Activated CD8-positive, alpha-beta memory T cell treated with anti-CD3 and anti-CD28 coated beads for 48 hours (primary cell): ENCODE measurements around the gene SHISAL1.

Experiments
- DNase-seq, 3 experiments: peaks; one replicate each; pipeline ENCODE4 v3.0.0-alpha.2; 2020; ENCODE audit warnings: low read depth in 2 of 3, low spot score in 2 of 3

The SHISAL1 gene

DNA sequence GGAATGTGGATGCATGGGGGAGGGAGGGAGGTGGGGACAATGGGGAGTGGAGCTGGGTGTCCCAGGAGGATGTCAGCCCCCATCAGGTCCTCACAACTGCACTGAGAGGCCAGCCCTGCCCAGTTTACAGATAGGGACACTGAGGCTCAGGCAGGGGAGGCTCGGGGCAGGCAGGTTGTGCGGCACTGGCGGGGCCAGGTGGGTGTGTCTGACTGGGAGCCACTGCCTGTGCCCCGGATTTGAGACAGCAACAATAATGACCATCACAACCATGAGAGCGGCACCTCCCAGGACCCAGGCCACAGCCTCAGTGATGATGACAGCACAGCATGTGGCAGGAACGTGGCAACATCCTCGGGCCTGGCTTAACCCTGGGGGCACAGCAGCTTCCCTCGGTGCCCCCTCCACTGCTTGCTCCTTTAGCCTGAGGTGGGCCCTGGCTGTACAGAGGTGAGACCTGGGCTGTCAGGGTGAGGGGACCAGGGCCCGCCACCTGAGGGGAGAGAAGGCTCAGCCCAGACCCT is 32.0 kb downstream of the SHISAL1 start:
- no peak for DNase-seq

DNA sequence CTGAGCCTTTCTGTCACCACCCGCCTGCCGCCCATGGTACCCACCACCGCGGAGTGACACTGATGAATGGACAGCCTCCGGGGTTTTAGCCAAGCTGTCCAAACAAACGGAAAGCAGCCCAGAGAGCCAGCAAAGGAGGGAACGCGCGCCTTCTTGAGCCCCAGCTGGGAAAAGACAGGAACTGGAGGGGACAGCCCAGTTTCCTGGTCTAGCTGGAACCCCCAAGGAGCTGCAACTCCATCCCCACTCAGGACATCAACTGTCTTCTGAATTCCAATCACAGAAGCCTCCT is 33.7 kb downstream of the SHISAL1 start:
- no peak for DNase-seq

DNA sequence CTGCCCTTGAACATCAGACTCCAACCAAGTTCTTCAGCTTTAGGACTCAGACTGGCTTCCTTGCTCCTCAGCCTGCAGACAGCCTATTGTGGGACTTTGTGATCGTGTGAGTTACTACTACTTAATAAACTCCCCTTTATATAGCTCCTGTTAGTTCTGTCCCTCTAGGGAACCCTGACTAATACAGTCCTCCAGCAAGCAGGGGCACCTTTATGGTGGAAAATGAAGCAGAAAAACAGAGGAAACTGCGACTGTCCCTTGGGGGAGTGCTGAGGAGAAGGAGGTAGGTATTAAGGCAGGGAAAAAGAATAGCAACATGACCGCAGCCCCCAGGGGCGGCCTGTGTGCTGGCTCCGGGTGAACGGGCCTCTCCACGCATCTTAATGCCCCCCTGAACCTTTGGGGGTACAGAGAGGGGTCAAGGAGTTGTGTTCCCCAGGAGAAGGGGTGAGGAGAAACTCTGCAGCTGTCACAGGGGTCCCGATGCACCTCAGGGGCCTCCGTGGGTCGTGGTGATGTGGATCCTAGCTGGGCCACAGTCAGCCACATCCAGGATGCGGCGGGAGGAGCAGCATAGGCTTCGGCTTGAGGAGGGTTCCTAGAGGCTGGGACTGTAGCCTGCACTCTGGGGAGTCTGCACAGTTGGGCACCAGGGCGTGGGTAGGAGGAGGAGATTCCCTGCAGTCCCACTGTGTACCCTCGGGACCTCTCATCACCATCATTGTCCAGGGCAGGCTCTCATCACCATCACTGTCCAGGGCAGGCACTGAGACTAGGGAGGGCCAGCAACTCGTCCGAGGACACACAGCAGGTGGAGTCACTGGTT is 34.3 kb downstream of the SHISAL1 start:
- no peak for DNase-seq

DNA sequence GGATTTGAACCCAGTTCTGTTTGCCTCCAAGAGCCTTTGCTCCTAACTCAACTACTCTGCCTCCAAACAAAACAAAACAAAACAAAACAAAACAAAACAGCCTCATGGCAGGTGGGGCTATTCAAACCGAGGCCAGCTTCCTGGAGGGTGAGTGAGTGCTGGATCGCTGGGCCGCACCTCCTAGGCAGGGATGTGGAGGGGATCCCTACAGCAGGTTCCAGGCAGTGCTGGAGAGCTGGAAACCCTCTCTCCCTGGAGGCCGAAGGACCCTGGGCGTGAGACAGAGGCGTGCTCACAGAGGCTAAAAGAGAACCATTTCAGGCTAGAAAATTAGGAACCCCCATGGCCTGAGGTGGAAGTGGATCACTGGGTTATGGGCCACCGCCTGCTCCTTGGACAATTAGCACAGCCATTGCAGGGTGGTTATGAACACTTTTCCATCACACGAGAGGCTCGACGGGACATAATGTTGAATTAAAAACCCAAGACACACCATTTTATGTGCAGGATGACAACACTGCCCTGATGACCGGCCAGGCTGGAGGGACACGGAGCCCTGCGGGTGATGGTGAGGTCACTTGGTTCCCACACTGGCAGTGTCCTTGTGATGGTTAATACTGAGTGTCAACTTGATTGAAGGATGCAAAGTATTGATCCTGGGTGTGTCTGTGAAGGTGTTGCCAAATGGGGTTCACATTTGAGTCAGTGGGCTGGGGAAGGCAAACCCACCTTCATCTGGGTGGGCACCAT is 35.2 kb downstream of the SHISAL1 start:
- no peak for DNase-seq

DNA sequence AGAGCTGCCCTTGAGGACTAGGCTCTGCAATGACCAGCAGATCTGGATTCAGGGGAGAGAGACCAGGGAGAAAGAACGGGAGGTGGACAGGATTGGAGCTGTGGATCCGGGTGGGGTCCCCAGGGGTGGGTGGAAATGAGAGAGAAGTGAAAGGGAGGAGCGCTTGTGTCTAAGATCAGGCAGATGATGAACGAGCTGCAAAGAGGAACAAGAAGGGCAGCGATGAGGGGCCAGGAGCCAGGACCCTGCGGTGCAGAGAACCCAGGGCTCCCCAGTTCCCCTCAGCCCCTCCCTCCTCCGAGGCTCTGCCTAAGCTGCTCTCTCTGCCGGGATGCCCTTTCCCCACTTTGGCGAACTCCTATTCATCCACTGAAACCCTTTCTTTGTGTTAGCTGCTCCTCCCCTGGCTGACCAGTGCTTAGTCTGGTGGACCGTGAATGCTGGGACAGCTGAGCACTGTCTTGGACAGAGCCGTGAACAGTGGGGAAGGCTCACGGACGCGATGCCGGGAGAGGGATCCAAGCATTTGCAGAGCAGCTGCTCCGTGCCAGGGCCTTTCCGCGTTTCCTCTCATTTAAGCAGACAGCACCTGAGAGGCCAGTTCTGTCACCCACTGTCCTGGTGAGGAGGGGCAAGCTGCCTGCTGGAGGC is 35.9 kb downstream of the SHISAL1 start:
- DNase-seq: no peak

DNA sequence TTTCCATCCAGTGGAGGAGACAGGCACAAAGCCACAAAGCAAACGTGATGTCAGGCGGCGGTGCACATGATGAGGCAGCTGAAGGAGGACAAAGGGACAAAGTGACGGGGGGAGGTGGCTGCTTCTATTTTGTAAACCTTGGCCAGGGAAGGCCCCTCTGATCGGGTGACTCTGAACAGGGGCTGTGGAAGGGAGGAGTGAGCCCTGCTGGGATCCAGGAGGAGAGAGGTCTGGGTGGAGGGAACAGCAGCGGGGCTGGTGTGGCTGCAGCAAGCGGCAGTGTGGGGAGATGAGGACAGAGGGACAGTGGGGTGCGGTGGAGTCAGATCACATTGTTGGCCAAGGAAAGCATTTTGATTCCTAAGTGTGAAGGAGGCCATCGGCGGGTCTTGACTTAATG is 36.7 kb downstream of the SHISAL1 start:
- no peak for DNase-seq

DNA sequence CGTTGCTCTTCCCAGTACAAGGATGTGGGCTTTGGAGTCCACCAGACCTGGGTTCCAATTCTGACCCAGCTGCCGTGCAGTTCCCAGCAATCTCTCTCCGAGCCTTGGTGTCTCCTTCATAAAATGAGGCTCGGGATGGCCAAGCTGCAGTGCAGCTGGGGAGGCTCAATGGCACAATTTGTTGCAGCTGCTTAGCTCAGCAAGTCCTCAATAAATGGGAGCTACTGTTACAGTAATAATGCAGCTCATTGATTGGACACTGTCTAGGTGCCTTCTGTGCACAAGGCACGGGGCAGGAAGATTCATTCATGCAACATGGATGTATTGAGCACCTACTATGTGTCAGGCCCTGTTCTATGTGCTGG is 37.1 kb downstream of the SHISAL1 start:
- no peak for DNase-seq

DNA sequence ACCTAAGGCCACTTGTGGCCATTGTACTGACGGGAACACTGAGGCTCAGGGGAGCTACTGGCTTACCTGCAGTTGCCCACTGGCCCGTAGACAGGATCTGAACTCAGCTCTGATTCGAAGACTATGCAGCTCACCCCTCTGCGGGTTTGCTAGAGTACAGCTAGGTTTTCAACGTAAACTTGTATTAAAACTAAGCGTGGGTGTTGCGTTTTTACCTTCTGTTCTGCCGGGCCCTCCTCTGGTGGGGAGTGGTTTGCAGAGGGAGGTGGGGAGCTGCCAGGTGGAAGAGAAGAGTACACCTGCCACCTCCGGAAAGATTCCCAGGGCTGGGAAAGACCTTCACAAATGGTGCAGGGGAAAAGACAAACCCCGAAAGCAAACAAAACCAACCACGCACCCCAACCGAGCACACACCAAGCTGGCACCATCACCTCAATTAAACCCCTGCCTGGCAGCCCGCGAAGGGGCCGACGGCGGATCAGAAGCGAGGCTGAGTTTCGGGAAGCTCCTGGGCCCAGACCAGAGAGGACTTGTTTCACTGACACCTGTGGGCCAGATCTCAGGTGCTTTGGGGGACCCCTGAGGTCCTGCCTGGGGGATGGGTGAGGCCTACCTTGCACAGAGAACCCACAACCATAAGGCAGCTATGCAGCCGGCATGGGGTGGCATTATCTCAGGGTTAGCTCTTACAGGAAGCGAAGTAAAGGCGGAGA is 37.7 kb downstream of the SHISAL1 start:
- DNase-seq: no peak

DNA sequence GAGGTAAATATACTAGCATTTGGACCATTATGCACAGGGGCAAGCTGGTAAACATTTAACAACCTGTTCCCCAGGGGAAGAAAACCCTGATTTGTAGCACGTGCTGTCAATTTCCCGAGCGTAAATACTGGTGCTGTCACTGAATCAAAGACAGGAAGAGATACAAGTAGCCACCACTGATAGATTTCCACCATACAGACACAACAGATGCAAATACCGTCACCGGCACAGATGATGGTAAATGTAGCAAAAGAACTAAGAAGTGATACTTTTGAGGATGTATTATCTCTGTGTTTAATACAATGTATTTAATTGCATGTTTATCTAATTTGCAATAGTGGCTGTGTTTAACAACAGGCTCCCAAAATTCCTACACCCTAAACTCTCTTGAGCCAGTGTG is 39.6 kb downstream of the SHISAL1 start:
- DNase-seq: no peak

DNA sequence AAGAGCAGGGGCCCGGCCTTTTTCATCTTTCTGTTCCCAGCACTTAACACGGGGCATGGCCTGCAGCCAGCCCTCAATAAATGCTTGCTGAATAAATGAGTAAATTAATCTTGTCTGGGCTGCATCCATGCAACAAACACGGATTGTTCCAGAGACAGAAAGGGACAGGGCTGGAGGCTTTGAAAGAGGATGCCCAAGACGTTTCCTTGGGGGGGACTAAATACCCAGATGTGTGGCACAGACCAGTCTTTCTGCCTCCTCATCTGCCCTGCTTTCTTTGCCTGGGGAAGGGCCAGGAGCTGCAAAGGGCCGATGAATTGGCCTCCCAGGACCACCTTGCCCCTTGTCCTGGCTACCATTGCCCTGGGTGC is 40.4 kb downstream of the SHISAL1 start:
- no peak for DNase-seq

DNA sequence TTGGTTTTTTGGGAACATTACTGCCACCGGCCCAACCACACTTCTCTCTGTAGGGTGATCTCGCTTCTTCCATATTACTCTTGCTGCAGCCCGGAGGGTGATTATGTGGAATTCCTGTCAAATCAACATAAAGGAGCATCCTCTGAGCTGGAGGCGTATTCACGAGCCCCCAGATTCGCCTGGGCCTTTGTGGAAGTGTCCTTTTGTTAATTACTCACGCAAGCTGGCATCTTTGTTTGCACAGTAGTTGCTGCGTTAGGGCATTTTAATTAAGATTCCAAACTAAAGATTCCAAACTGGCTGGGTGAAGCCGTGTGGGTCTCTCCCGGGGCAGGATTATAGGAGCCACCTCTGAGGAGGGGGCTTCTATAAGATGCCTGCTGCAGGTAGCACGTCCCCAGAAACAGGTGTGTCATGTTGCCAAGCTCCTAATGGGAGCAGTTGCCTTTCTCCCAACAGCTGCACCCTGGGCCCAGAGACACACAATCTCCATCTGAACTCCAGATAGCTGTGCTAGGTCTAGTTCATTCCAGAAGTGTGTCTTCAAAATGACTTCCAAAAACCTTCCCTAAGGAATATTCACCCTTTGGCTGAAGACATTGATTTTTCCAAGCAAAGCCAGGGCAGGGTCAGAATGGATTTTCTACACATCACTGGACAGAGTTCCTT is 40.9 kb downstream of the SHISAL1 start:
- no peak for DNase-seq

DNA sequence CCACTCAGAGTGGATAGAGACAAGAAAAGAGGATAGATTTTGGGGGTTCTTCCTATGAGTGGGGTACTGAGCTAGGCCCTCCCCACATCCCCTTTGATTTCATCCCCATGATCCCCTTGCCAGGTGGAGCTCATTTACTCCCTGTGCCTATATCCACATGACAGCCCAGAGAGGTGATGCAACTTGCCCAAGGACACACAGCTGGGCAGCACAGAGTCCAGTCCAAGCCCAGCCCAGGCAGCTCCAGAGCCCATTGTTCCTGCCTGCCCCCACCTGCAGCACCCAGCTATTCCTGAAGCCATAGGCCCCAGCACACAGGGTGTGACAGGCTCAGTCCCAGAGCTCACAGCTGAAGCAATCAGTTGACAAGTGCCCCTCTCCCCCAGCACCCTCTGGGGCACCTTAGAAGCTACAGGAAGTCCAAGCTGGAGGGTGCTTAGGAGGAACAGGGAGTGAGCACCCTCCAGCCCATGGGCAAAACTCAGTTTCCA is 41.7 kb downstream of the SHISAL1 start:
- no peak for DNase-seq

DNA sequence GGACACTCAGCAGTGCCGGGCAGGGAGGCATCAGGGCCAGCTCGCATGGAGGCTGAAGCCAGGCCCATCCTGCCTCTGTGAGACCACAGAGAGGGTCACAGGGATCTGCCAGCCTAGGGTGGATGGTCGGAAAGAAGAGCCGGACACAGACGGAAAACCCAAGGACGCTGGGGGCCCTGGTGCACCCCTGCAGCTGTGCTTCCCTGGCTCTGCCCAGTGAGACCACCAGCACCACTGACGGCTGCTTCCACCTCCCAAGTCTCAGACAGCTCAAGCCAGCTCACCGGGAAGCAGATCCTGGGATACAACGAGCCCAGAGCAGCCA is 42.2 kb downstream of the SHISAL1 start:
- no peak for DNase-seq

DNA sequence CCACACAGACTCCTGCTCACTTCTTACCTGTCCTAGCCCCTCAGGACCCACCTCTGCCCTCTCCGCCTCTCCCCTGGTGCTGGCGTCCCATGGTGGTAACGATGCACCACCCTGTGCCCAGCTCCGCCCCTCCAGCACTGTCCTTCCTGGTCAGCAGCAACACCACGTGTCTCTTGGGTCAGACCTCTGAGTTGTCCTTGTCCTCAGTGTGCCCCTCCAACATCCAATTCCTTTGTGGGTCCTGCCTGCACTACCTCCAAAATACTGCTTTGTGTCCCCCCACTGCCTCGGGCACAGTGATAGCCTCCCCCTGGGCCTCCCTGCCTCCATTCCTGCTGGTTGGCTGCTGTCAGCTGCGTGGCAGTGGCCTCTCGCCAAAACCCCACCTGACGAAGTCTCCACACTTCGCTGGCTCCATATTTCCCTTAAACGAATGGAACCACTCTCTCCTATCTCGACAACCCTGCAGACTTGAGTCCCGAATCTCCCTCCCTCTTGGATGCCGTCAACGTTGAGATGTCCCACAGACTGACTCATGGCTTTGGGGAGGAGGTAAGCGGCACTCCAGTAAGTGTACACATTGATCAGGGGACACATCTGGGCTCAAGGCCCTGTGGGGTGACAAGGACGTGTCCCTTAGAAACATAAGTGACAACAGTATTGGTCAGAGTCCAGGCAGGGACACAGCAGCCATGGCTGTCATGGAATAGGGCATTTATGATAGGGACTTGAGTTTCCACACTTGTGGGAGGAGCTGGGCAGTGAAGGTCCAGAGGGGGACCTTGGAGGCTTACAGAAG is 42.8 kb downstream of the SHISAL1 start:
- no peak for DNase-seq

DNA sequence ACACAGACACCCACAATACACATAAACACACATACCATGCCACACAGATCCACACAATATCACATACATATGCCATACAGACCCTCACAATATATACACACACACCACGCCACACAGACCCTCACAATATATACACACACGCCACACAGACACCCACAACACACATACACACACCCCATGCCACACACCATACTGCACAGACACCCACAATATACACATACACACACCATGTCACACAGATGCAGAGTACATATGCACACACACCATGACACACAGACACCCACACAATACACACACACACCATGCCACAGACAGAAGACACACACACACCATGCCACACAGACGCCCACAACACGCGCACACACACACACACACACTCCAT is 43.6 kb downstream of the SHISAL1 start:
- no peak for DNase-seq

DNA sequence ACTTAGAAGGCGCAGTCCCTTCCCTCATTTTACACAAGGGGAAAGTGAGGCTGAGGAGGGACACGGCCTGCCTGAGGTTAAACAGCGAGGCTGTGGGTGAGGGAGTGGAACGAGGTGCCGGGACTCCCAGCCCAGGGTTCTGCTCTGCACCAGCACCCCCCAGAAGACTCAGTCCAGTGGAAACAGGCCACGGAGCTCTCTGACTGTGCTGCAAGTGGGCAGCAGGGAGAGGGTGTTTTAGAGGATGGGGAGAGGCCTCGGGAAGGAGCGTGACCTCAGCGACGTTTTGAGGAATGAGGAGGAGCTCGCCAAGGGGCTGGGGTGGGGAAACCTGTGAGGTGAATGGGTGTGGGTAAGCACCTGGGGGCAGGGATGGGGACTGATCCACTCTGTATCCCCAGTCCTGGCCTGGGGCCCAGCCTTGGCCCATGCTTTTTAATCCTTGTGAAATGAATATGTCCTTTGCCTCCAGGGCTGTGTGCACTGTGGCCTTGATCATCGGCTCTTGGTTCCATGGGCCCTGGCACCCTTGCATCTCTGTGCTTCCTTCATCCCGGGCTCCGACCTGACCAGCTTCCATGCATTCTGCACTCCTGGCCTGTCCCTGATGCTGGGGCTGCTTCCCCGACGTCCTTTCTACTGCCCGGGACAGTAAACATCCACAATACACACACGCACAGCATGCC is 44.2 kb downstream of the SHISAL1 start:
- DNase-seq: no peak

DNA sequence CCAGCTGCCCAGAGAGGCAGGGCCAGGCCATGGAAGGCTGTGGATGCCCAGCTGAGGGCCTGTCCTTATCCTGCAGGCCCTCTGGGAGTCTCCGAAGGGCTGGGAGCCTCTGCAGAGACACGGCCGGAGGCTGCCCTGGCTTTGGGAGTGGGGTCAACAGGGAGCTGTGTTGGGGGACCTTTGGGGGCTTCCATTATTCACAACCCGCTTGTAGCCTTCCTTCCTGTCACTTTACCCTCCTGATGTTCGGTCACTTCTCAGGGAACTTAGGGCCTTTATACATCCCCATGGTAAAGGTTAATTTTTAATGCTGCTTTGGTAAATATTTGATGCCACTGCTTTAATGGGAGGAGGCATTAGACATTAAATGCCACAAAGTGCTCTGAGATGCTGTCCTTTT is 44.9 kb downstream of the SHISAL1 start:
- DNase-seq: no peak

DNA sequence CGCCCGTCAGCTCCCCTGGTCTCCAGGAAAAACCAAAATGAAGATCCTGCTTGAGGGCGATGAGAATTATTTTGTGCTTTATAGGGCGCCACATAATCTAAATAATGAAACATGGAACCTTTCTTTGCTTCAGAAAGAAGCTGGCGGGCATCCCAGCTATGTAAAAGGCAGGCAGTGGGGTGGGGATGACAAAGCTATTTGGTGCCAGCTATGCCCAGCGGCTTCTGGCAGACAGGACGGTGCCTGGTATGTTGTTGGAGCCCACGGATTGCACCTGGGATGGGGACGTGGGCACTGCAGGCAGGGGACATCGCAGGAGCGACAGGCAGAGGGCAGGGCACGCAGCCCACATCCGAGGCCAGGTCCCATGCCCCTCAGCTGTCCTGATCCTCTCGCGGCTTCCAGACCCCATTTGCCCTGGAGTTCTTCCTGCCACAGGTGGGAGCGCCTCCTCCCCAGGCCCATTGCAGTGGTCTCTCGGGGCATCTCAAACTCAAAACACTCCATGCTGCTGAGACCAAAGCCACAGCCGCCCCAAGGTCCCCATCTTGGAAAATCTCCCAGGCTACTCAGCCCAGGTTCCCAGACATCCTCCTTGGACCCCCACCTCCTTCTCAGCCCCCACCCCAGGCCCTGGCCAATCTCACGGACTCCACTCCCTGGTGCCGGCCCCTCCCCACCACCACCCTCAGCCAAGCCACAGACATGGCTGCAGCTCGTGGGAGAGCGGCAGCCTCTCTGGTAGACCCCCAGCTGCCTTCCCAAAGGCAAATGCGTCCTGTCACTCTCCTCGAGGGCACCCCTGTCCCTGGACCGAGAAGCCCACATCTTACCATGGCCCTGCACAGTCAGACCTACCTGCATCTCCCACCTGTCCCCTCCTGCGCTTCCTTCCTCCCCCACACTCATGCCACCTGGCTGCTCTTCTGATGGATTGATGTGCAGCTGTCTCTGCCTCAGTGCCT is 45.7 kb downstream of the SHISAL1 start:
- no peak for DNase-seq

DNA sequence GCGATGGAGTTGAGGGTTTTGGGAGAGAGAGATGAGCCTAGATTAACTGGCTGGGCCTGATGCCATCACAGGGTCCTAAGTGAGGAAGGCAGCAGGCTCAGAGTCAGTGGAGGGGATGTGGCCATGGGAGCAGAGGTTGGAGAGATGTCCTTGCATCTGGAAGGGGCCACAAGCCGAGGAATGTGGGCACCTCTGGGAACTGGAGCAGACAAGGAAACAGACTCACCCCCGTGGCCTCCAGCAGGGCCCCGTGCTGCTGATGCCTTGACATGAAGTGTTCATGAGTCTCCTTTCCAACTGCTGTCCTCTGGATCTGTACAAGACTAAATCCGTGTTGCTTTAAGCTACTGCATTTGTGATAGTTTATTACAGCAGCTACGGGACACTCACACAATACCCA is 49.2 kb downstream of the SHISAL1 start:
- DNase-seq: no peak
